Ectodermal cell (in vitro differentiated cells): Measurements from ENCODE around the gene CHURC1.

Experiments used
- H3K27ac ChIP-seq: 2 replicates; pipeline ENCODE4 v1.7.0; 2013; ENCODE audit warnings: mild to moderate bottlenecking, low read depth, low read length; ENCODE audit not compliant: insufficient read depth, poor library complexity, severe bottlenecking
- H3K27me3 ChIP-seq: 2 replicates; pipeline ENCODE4 v1.7.0; 2013; ENCODE audit warnings: mild to moderate bottlenecking, low read length; ENCODE audit not compliant: insufficient read depth, control insufficient read depth, poor library complexity, severe bottlenecking
- H3K36me3 ChIP-seq: one replicate; pipeline ENCODE4 v1.7.0; 2013; ENCODE audit warnings: low read length; ENCODE audit not compliant: control insufficient read depth, insufficient read depth
- H3K4me1 ChIP-seq: one replicate; pipeline ENCODE4 v1.7.0; 2013; ENCODE audit warnings: low read length; ENCODE audit not compliant: control insufficient read depth, insufficient read depth
- H3K4me3 ChIP-seq: 2 replicates; pipeline ENCODE4 v1.7.0; 2013; ENCODE audit warnings: low read depth, low read length, control low read depth; ENCODE audit not compliant: insufficient read depth
- H3K9me3 ChIP-seq: 2 replicates; pipeline ENCODE4 v1.7.0; 2013; ENCODE audit warnings: mild to moderate bottlenecking, low read length, moderate library complexity; ENCODE audit not compliant: control insufficient read depth
- WGBS, 2 experiments: methylation state at CpG; one replicate each; pipeline ENCODE4 v1.1.7; 2013; ENCODE audit warnings: missing lambda C conversion rate in 2 of 2; 5-methylcytosine and 5-hydroxymethylcytosine counted together

CHURC1 gene

GRCh38 chr14:64979336-64980074, 65.2 kb downstream of the CHURC1 start:
- peaks cover 5% of the 10 kb centered on the region for H3K4me1 ChIP-seq
- no peaks in the 10 kb centered on the region for H3K9me3 ChIP-seq
- H3K27ac ChIP-seq, result no peak overlapping the region
- no peak overlapping the region for H3K4me3 ChIP-seq
- H3K36me3 ChIP-seq, result no peaks in the 10 kb centered on the region
- peaks cover 9% of the 10 kb centered on the region for H3K27me3 ChIP-seq
- WGBS, 2 experiments, result 80 to 84% methylated on average over 4 of the region's 5 CpGs

GRCh38 chr14:64983439-64984310, 69.4 kb downstream of the CHURC1 start:
- 24 to 25% methylated on average over 12 to 14 of the region's 15 CpGs for WGBS, 2 experiments
- Histone ChIP-seq H3K27ac (no peak overlapping the region), H3K36me3 (no peaks in the 10 kb centered on the region), H3K9me3 (no peaks in the 10 kb centered on the region), H3K4me3 (no peak overlapping the region), H3K4me1 (peaks cover 5% of the 10 kb centered on the region), H3K27me3 (peaks cover 27% of the 10 kb centered on the region)
